HUES6 (cell line): ENCODE measurements around the gene C20orf144.
"Not testable (repeated sequence)": the region's sequence is repeated elsewhere in the genome, so short reads cannot be mapped to it uniquely, and the experiment has no call there.

ENCODE experiments used
- H3K27ac ChIP-seq: 2 replicates; pipeline ENCODE4 v1.7.0; 2013; ENCODE audit warnings: low read depth, mild to moderate bottlenecking, low read length, inconsistent platforms
- H3K27me3 ChIP-seq: 2 replicates; pipeline ENCODE4 v1.6.1; 2013; ENCODE audit warnings: low read length; ENCODE audit not compliant: control insufficient read depth, insufficient read depth
- H3K36me3 ChIP-seq: 2 replicates; pipeline ENCODE4 v1.6.1; 2013; ENCODE audit warnings: low read length; ENCODE audit not compliant: control insufficient read depth, insufficient read depth
- H3K4me1 ChIP-seq: 2 replicates; pipeline ENCODE4 v1.6.1; 2013; ENCODE audit warnings: low read length; ENCODE audit not compliant: control insufficient read depth, insufficient read depth
- H3K4me3 ChIP-seq: 2 replicates; pipeline ENCODE4 v1.5.1; 2013; ENCODE audit warnings: low read depth, low read length
- H3K9ac ChIP-seq: one replicate; pipeline ENCODE4 v1.6.1; 2013; ENCODE audit warnings: mild to moderate bottlenecking, low read length
- H3K9me3 ChIP-seq: 2 replicates; pipeline ENCODE4 v1.6.1; 2013; ENCODE audit warnings: low read depth, low read length; ENCODE audit not compliant: control insufficient read depth, insufficient read depth

Gene C20orf144

DNA sequence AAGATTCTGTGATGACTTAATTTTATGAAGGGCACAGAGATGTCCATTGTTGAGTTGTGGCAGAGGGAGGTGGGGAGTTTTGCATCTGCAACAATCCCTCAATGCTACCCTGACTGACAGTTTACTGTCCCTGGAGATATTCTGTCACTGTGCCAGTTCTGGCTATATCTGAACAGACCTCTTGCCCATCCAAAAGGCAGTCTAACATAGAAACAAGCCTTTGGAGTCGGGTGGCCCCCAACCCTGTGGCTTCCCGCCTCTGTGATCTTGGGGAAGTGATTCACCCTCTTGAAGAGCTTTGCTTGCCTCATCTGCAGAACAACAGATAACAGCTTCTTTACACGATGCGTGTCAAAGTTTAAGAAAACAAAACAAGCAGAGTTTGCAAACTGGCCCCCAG, 27.8 kb downstream of the C20orf144 start:
- no peaks in the 10 kb centered on the region for H3K36me3 ChIP-seq
- H3K4me1 ChIP-seq: peaks cover 23% of the 10 kb centered on the region
- H3K27ac ChIP-seq: no peak overlapping the region
- H3K4me3 ChIP-seq: no peak overlapping the region
- H3K27me3 ChIP-seq: peaks cover 8% of the 10 kb centered on the region; the same call in 1 of the 2 replicates
- H3K9ac ChIP-seq: no peak overlapping the region
- no peaks in the 10 kb centered on the region for H3K9me3 ChIP-seq

GRCh38 chr20:33693289-33693688, 31.2 kb downstream of the C20orf144 start:
- Histone ChIP-seq H3K27me3 (peaks cover 8% of the 10 kb centered on the region; the same call in 1 of the 2 replicates), H3K36me3 (no peaks in the 10 kb centered on the region), H3K4me3 (no peak overlapping the region), H3K27ac (no peak overlapping the region), H3K9me3 (peaks cover 13% of the 10 kb centered on the region), H3K9ac (no peak overlapping the region), H3K4me1 (peaks cover 12% of the 10 kb centered on the region)

- Histone ChIP-seq H3K9ac (no peak overlapping the region), H3K27ac (no peak overlapping the region), H3K4me1 (peaks cover 12% of the 10 kb centered on the region), H3K27me3 (peaks cover 7% of the 10 kb centered on the region; the same call in 1 of the 2 replicates), H3K4me3 (no peak overlapping the region), H3K9me3 (peaks cover 13% of the 10 kb centered on the region), H3K36me3 (no peaks in the 10 kb centered on the region)
These were observed 31.9 kb downstream of the C20orf144 start for GRCh38 chr20:33693741-33694638.

GRCh38 chr20:33694639-33695012, 32.5 kb downstream of the C20orf144 start:
- H3K4me1 ChIP-seq: peaks cover 12% of the 10 kb centered on the region
- 0 out of 2 replicates have a peak, but pooled peaks cover under 1% of the 10 kb centered on the region for H3K27me3 ChIP-seq
- no peak overlapping the region for H3K4me3 ChIP-seq
- H3K27ac ChIP-seq: no peak overlapping the region
- H3K9ac ChIP-seq: no peak overlapping the region
- no peaks in the 10 kb centered on the region for H3K36me3 ChIP-seq
- peaks cover 13% of the 10 kb centered on the region for H3K9me3 ChIP-seq

- H3K27me3 ChIP-seq: no peaks in the 10 kb centered on the region
- no peak overlapping the region for H3K27ac ChIP-seq
- peaks cover 6% of the 10 kb centered on the region for H3K4me1 ChIP-seq
These were observed 34.3 kb downstream of the C20orf144 start for GRCh38 chr20:33696448-33696847.

GRCh38 chr20:33697129-33697528, 35.0 kb downstream of the C20orf144 start:
- no peak overlapping the region for H3K27ac ChIP-seq
- no peak overlapping the region for H3K4me3 ChIP-seq
- H3K4me1 ChIP-seq: peaks cover 6% of the 10 kb centered on the region
- H3K9me3 ChIP-seq: peaks cover 22% of the 10 kb centered on the region
- H3K9ac ChIP-seq: no peak overlapping the region
- no peaks in the 10 kb centered on the region for H3K36me3 ChIP-seq
- no peaks in the 10 kb centered on the region for H3K27me3 ChIP-seq

More at GRCh38 chr20:33696448-33696847, 34.3 kb downstream of the C20orf144 start:
- peaks cover 17% of the 10 kb centered on the region for H3K9me3 ChIP-seq
- H3K9ac ChIP-seq: no peak overlapping the region
- no peaks in the 10 kb centered on the region for H3K36me3 ChIP-seq
- no peak overlapping the region for H3K4me3 ChIP-seq

- H3K36me3 ChIP-seq, H3K27ac ChIP-seq, H3K9ac ChIP-seq, H3K4me1 ChIP-seq, H3K4me3 ChIP-seq, H3K27me3 ChIP-seq: not testable (repeated sequence)
- H3K9me3 ChIP-seq: peaks cover 34% of the 10 kb centered on the region
These were observed 36.8 kb downstream of the C20orf144 start for GRCh38 chr20:33698966-33699365.

- H3K27ac ChIP-seq, H3K4me1 ChIP-seq, H3K9ac ChIP-seq, H3K36me3 ChIP-seq, H3K4me3 ChIP-seq, H3K27me3 ChIP-seq: not testable (repeated sequence)
- H3K9me3 ChIP-seq: peaks cover 38% of the 10 kb centered on the region
These were observed 38.7 kb downstream of the C20orf144 start for GRCh38 chr20:33700696-33701441.

DNA sequence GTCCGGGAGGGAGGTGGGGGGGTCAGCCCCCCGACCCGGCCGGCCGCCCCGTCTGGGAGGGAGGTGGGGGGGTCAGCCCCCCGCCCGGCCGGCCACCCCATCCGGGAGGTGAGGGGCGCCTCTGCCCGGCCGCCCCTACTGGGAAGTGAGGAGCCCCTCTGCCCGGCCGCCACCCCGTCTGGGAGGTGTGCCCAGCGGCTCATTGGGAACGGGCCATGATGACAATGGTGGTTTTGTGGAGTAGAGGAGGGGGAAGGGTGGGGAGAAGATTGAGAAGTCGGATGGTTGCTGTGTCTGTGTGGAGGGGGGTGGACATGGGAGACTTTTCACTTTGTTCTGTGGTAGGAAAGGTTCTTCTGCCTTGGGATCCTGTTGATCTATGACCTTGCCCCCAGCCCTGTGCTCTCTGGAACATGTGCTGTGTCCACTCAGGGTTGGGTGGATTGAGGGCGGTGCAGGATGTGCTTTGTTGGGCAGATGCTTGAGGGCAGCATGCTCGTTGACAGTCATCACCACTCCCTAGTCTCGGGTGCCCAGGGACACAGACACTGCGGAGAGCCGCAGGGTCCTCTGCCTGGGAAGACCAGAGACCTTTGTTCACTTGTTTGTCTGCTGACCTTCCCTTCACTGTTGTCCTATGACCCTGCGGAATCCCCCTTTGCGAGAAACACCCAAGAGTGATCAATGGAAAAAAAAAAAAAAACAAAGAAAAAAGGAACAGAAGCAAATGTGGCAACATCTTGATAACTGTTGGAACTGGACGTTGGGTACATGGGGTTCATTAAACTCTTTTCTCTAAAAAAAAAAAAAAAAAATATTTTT, 39.7 kb downstream of the C20orf144 start:
- Histone ChIP-seq H3K27me3 (no peaks in the 10 kb centered on the region), H3K4me3 (no peak overlapping the region), H3K36me3 (no peaks in the 10 kb centered on the region), H3K27ac (no peak overlapping the region), H3K4me1 (no peaks in the 10 kb centered on the region), H3K9me3 (peaks cover 38% of the 10 kb centered on the region), H3K9ac (no peak overlapping the region)

DNA sequence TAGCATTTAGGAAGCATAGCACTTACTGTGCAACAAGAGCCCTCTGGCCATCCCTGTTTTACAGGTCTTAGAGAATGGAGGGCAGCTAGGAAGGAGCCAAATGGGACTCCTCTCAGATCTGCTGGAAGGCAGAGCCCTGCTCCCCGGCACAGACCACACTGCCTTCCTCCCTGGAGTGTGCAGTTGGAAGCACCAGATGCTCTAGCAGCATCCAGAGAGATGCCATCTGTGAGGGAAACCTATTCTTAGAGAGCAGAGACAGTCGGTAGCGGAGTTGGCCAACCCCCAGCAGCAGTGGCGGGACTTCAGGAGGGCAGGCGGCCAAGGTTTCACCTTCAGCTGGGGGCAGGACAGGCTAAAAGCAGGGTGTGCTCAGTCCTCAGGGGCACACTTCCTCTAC, 40.7 kb downstream of the C20orf144 start:
- H3K36me3 ChIP-seq: 0 out of 2 replicates have a peak, but pooled peaks cover 3% of the 10 kb centered on the region
- H3K4me3 ChIP-seq: no peak overlapping the region
- no peaks in the 10 kb centered on the region for H3K4me1 ChIP-seq
- no peak overlapping the region for H3K9ac ChIP-seq
- no peak overlapping the region for H3K27ac ChIP-seq
- no peaks in the 10 kb centered on the region for H3K27me3 ChIP-seq
- H3K9me3 ChIP-seq: peaks cover 29% of the 10 kb centered on the region
